CD4-positive, alpha-beta T cell treated with Interleukin-15 for 4 hours (primary cell): ENCODE data around the gene IFI27L1.
A peak's percentile ranks its signal among the peaks of the same experiment; 100 is the strongest.

Source experiments
- DNase-seq: peaks from one replicate; pipeline ENCODE4 v3.0.0-alpha.2; 2020; ENCODE audit warnings: low spot score

IFI27L1 gene

GRCh38 chr14:94113908-94114588, 32.9 kb downstream of the IFI27L1 start:
- no peak for DNase-seq

- no peak for DNase-seq
Measured at GRCh38 chr14:94114589-94115057, 33.5 kb downstream of the IFI27L1 start.

DNA sequence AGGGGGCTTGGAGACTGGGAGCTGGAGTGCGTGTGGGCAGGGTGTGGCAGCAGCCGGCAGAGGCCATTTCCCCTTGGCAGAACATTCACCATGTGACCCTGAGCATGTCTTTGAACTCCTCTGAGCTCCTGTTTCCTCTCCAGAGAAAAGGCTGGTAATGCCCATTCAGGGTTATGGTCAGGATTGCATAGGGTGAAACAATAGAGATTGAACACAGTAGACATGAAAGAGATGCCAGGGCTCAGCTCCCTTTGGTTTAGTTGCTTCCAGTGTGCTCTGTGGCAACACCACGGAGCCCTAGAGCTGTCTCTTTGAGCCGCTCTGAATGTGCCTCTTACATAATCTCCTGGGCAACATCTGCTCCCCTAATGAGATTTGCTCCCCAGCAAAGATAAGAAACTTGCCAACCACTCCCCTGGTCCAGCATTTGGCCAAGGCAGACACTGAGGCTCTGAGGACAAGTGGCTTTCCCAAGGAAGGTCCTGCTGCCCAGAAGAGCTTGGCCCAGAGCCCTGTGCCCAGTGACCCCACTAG, 34.0 kb downstream of the IFI27L1 start:
- DNase-seq, result no peak

DNA sequence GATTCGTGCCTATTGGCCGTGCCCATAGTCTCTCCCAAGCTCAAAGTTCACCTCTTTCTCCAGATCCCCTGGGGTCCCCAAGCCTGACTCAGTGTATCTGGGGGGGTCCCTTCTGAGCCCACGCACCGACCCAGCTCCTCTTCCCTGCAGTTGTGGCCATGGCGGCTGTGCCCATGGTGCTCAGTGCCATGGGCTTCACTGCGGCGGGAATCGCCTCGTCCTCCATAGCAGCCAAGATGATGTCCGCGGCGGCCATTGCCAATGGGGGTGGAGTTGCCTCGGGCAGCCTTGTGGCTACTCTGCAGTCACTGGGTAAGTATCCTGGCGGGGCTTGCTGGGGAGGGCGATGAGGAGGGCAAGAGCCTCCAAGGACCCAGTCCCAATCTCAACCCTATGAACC, 34.5 kb downstream of the IFI27L1 start:
- no peak for DNase-seq

DNA sequence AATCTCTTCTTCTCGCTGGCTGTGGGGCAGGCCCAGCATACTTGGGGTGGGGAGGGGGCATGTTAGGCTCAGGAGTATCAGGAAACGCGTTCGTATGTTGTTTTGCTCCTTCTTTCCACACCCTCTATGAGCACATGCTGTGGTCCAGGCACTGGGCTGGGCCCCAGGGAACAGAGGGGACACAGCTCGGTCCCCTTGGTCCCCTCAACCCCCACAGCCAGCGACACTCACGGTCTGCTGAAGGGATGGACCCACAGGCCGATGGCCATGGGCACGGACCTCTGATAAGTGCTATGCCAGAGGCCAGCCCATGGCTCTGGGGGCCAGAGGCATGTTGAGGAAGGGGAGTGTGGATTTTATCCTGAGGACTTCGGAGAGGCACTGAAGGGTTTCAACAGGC, 35.6 kb downstream of the IFI27L1 start:
- DNase-seq, result no peak

DNA sequence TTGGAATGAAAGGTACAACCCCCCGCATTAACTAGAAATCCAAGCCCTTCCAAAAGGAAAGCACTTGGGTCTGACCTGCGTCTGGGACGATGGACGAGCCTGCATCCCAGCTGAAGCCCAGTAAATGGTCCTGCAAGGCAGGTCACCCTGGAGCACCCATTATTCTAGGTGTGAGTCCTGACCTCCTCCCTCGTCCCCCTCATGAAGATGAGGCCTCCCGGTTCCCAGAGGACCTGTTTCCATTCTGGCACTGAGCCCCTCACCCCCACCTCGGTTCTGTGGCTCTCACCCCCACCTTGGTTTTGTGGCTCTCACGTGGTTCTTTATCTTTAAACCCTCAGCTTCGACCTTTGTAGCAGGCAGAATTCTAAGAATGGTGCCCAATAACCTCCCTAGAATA, 36.7 kb downstream of the IFI27L1 start:
- no peak for DNase-seq

DNA sequence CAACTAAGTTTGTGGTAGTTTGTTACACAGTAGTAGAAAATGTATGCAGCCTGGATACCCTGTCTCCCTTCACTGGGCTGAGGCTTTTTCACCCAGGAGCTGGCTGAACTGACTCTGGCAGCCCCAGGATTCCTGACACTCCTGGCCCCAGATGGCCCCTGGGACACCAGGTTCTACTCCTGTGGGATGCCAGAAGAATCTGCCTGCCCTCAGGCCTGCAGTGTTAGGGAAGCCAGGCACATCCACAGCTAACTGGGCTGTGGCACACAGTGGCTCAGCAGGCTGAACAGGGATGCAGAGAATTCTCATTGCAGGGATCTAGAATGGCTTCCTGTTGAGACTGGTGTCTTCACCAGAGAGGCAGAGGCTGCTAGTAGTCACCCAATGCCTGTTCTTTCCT, 38.0 kb downstream of the IFI27L1 start:
- DNase-seq, result no peak

DNA sequence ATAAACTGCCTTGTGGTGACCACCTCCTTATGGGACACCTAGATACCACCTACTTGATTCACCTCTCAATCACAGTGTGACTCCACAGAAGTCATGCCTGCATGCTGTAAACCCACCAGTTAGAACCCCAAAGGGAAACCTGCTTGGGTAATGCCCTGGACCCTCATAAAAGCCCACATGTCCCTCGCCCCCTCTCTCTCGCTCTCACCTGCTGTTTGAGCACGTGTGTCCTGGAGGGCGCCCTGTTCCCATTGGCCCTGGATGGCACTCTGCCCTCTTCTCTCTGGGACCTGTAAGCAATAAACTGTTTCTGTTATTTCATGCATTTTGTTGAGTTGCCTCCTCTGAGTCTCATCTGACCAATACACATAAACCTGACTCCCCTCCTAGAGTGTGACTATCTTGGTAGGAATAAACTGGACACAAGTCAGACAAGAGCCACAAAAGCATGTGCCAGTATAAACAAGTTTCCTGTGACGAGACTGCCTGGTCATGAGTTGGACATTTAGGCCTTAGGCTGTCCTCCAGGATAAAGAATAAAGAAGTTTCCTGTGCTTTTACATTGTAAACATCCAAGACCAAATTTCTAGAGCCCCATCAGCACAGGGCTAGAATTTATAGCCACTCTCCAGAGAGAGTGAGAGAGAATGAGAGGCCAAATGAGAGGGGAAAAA, 39.7 kb downstream of the IFI27L1 start:
- DNase-seq, result no peak

- no peak for DNase-seq
Measured at GRCh38 chr14:94121485-94121884, 40.4 kb downstream of the IFI27L1 start.

- no peak for DNase-seq
Measured at GRCh38 chr14:94122438-94122837, 41.3 kb downstream of the IFI27L1 start.

DNA sequence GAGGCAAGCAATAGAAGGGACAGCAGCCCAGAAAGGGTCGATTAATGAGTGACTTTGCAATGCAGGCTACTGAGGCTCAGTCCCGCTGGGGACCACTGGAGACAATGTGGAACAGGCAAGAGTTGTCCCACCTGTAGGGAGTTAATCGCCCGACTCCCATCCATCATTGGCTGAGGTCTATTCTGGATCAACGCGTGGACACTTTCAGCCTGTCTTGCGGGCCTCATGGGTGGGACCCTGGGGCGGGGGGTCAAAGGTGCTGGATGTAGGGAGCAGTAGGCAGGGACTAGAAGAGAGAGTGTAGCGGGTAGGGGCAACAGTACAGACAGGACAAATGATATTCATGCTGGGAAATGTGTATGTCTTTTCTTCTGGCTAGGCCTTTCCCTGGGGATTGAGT, 42.2 kb downstream of the IFI27L1 start:
- DNase-seq, result no peak

- no peak for DNase-seq
Measured at GRCh38 chr14:94123868-94124267, 42.8 kb downstream of the IFI27L1 start.

DNA sequence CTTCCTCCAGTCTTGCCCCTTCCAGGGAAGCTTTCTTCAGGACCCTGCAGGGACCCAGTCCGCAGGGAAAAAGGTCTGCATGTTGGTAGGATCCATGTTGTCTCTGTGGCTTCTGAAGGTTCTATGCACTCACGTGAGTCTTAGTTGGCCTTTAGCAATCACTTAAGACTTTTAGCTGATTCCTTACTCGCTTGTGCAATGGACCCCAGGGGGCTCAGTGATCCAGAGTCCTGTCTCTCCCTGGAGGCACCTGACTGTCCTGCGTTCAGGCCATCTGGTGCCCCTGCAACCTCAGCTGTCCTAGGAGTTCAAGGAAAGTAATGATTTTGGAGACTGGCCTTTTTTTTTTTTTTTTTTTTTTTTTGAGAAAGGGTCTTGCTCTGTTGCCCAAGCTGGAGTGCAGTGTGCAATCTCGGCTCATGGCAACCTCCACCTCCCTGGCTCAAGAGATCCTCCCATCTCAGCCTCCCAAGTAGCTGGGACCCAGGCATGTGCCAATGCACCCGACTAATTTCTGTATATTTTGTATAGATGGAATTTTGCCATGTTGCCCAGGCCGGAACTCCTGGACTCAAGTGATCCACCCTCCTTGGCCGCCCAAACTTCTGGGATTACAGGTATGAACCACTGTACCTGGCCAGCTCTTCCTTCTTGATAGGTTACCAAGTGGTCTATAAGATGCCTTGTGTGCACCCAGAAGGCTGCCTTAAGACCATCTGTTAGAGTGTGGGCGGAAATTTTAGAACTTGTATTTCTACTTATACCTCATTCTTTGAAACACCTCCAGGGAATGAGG, 43.7 kb downstream of the IFI27L1 start:
- no peak for DNase-seq

DNA sequence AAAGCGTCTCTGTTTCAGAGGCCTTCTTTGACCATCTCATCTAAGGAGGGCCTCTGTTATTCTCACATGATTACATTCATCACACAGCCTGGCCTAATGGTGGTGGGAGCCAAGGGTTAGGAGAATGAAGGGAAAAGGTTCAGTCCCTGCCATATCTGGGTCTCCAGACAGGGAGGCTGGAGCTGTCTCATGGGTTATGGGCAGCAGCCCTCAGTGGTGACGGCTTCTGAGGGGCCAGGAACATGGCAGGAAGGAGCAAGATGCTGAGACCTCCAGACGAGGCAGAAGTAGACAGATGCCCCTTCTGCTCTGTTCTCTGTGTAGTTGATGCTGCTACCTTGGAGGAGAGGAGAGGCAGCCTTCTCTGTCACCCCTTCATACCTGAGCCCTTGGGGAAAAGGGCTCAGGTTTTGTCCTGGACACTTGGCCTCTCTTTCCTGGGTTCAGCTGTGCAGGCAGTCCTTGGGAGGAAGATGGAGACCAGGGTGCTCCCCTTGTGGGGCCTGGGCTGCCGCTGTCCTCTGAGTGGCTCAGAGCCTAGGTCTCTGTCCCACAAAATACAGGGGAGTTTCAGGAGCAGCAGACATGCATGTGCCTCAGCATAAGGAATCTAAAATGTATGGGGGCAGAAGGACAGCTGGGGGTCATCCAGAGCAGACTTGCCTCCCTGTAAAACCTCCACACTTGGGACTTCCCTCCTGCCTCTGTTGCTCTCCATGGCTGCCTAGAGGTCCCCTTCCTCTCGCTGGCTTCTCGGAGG, 44.7 kb downstream of the IFI27L1 start:
- no peak for DNase-seq

- DNase-seq, result no peak
Measured at GRCh38 chr14:94126419-94126677, 45.2 kb downstream of the IFI27L1 start.

DNA sequence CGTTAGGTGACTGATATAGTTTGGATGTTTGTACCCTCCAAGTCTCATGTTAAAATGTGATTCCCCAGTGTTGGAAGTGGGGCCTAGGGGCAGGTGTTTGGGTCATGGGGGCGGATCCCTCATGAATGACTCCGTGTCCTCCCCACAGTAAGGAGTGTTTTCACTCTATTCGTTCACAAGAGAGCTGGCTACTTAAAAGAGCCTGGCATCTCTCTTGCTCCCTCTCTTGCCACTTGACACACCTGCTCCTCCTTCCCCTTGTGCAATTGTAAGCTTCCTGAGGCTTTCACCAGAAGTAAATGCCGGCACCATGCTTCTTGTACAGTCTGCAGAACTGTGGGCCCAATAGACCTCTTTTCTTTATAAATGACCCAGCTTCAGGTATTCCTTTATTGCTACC, 45.7 kb downstream of the IFI27L1 start:
- no peak for DNase-seq

GRCh38 chr14:94127330-94127729, 46.2 kb downstream of the IFI27L1 start:
- no peak for DNase-seq

- DNase-seq, result no peak
Measured at GRCh38 chr14:94128216-94128839, 47.2 kb downstream of the IFI27L1 start.

DNA sequence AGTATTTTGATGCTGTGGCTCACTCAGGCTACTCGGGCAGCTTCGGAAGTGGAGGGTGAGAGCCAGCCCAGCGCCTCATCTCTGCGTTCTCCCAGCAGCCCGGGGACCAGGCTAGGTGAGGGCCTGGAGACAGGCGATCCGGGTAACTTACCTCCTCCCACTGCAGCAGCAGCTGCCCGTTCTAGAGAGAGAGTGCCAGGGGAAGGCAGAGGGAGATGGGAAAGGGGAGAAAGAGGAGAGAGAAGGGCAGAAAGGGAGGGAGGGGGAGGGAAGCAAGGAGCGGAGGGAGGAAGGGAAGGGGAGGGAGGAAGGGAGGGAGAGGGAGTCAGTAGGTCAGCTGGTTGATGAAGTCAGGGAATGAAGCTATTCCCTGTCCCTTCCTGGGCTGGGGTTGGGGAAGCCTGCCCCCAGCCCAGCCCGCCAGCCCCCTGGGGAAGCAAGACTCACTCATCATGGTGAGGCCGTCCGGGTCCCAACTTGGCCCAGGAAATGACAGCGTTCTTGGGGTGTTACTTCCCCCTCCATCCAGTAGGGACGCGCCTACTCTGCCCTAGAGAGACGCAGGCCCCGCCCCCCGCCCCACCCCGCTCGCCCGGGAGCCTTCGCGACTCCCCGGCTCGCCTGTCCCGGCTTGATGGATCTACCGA, 48.1 kb downstream of the IFI27L1 start, which contains the start of gene IFI27L2:
IFI27L2 (minus strand) TSS at position 494 of the 647 bp plus-strand sequence; CDS start at position 454, 40 bp downstream.
- peak; percentile 68 for DNase-seq

DNA sequence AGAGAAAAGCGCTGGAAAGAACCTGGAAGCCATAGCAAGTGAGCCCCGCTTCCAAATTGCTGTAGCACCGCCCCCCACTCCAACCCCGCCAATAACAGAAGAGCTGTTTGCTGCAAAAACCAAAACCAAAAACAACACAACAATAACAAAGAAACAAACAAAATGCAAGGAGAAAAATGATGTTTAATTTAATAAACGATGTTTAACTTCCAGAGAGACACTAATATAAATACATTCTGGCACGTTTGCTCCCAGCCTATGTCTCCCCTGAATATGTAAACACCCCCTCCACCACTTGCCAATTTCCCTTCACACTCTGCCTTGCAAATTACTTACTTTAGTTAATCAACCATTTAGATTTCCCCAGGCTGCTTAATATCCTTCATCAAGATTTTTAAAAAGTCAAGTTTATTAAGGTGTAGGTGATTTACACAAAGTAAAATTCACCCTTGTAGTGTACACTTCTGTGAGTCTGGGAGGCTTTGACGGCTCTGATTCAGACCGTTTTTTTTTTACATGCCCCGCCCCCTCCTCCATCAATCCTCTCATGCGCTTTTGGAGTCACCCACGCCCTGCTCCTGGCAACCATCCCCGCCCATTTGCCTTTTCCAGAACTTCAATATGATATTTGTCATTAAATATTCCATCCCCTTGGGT, 48.8 kb downstream of the IFI27L1 start:
- peak; percentile 12 for DNase-seq
